GM23338 (cell line): ENCODE measurements around the gene CIITA. TPM values are rescaled to one million over a fixed set of nuclear protein-coding genes. Genes with fewer than 3 reads are reported as not detected.

Experiments
- ATAC-seq: fragments of 200-7000 bp; cut with Tn5 transposase; 3 replicates; pipeline ENCODE4 v1.9.1; 2020
- DNase-seq: peaks from one replicate; pipeline ENCODE4 v3.0.0-alpha.2; 2015; ENCODE audit warnings: low spot score
- H2AFZ ChIP-seq: fragments of 200-600 bp; sonication (generic); 2 replicates; pipeline ENCODE4 v1.8.0; 2016; ENCODE audit warnings: antibody characterized with exemption, mild to moderate bottlenecking, moderate library complexity
- H3F3A ChIP-seq: fragments of 200-600 bp; sonication (generic); replicated peaks from 2 replicates; pipeline ENCODE4 v1.8.0; 2017; ENCODE audit warnings: antibody characterized with exemption, mixed run types, low read depth
- H3K27ac ChIP-seq: fragments of 200-600 bp; sonication (generic); 2 replicates; pipeline ENCODE4 v1.6.1; 2016; ENCODE audit warnings: low read depth
- H3K27me3 ChIP-seq: fragments of 200-600 bp; sonication (generic); 2 replicates; pipeline ENCODE4 v1.8.0; 2016; ENCODE audit warnings: mild to moderate bottlenecking, mixed run types, moderate library complexity; ENCODE audit not compliant: insufficient read depth
- H3K36me3 ChIP-seq: fragments of 200-600 bp; sonication (generic); 2 replicates; pipeline ENCODE4 v1.8.0; 2016; ENCODE audit warnings: mild to moderate bottlenecking; ENCODE audit not compliant: insufficient read depth
- H3K4me1 ChIP-seq: fragments of 200-600 bp; sonication (generic); 2 replicates; pipeline ENCODE4 v1.8.0; 2016; ENCODE audit warnings: mild to moderate bottlenecking, moderate library complexity; ENCODE audit not compliant: insufficient read depth
- H3K4me2 ChIP-seq: fragments of 200-600 bp; sonication (generic); 2 replicates; pipeline ENCODE4 v1.7.1; 2017; ENCODE audit warnings: mixed run types
- H3K4me3 ChIP-seq: fragments of 200-600 bp; sonication (generic); 2 replicates; pipeline ENCODE4 v1.6.1; 2016; ENCODE audit warnings: mixed run types
- H3K79me2 ChIP-seq: fragments of 200-600 bp; sonication (generic); replicated peaks from 2 replicates; pipeline ENCODE4 v1.8.0; 2017; ENCODE audit warnings: mild to moderate bottlenecking; ENCODE audit not compliant: insufficient read depth
- H3K9me2 ChIP-seq: fragments of 200-600 bp; sonication (generic); 2 replicates; pipeline ENCODE4 v1.8.0; 2017; ENCODE audit not compliant: insufficient read depth
- H4K20me1 ChIP-seq: fragments of 200-600 bp; sonication (generic); replicated peaks from 2 replicates; pipeline ENCODE4 v1.8.0; 2017; ENCODE audit warnings: mild to moderate bottlenecking; ENCODE audit not compliant: insufficient read depth
- H3K27ac Mint-ChIP-seq: 2 replicates; pipeline ENCODE4 v1.8.0; 2020; ENCODE audit warnings: inconsistent platforms, mild to moderate bottlenecking, moderate library complexity, mixed read lengths
- H3K27me3 Mint-ChIP-seq: 3 replicates; pipeline ENCODE4 v1.8.0; 2022; ENCODE audit warnings: low read depth, mild to moderate bottlenecking, moderate library complexity, mixed read lengths, inconsistent platforms; ENCODE audit not compliant: insufficient read depth, poor library complexity
- H3K36me3 Mint-ChIP-seq: 3 replicates; pipeline ENCODE4 v1.8.0; 2021; ENCODE audit warnings: low read depth, mild to moderate bottlenecking, inconsistent platforms, moderate library complexity, mixed read lengths
- H3K4me1 Mint-ChIP-seq: 3 replicates; pipeline ENCODE4 v1.8.0; 2020; ENCODE audit warnings: mild to moderate bottlenecking, inconsistent platforms, mixed read lengths
- H3K4me3 Mint-ChIP-seq: 3 replicates; pipeline ENCODE4 v1.8.0; 2021; ENCODE audit warnings: moderate library complexity, mild to moderate bottlenecking, inconsistent platforms, mixed read lengths
- H3K9me3 Mint-ChIP-seq: 3 replicates; pipeline ENCODE4 v1.8.0; 2020; ENCODE audit warnings: moderate library complexity, mild to moderate bottlenecking, inconsistent platforms, mixed read lengths
- CREB1 ChIP-seq: fragments of 250-450 bp; sonication (Bioruptor Pico); IDR thresholded peaks from 2 replicates; pipeline ENCODE4 v1.5.0; 2020; ENCODE audit warnings: low read depth, mild to moderate bottlenecking, moderate library complexity
- EZH2 ChIP-seq: fragments of 200-600 bp; sonication (generic); IDR thresholded peaks from one replicate; pipeline ENCODE4 v1.8.0; 2017; ENCODE audit warnings: antibody characterized with exemption, mild to moderate bottlenecking, low read depth; ENCODE audit not compliant: unreplicated experiment
- JUNB ChIP-seq: IDR thresholded peaks from one replicate; pipeline ENCODE4 v1.6.1; 2016; ENCODE audit warnings: antibody characterized with exemption; ENCODE audit not compliant: unreplicated experiment
- NANOG ChIP-seq: IDR thresholded peaks from 2 replicates; pipeline ENCODE4 v1.6.1; 2016; ENCODE audit warnings: antibody characterized with exemption, borderline replicate concordance
- POLR2AphosphoS5 ChIP-seq: IDR thresholded peaks from 2 replicates; pipeline ENCODE4 v1.6.1; 2016; ENCODE audit warnings: antibody characterized with exemption, low read depth
- STAT1 ChIP-seq: IDR thresholded peaks from one replicate; pipeline ENCODE4 v1.6.1; 2016; ENCODE audit warnings: antibody characterized with exemption; ENCODE audit not compliant: unreplicated experiment
- ZNF114 ChIP-seq: fragments of 250-450 bp; sonication (Bioruptor Pico); IDR thresholded peaks from 2 replicates; pipeline ENCODE4 v1.5.0; 2020; ENCODE audit warnings: mild to moderate bottlenecking, moderate library complexity
- ZNF331 ChIP-seq: fragments of 250-450 bp; sonication (Bioruptor Pico); IDR thresholded peaks from 2 replicates; pipeline ENCODE4 v1.5.0; 2020; ENCODE audit warnings: low read depth, mild to moderate bottlenecking, moderate library complexity
- polyA plus RNA-seq: library from polyadenylated mRNA; unstranded; fragments of >200 nt; fragmentation: Nextera tagmentation; extraction: Ambion mirVana; gene quantifications from 2 replicates; pipeline ENCODE4 v1.2.1, GENCODE V29; 2016
- total RNA-seq: library from RNA; depleted of rRNA; stranded (reverse); fragments of >200 nt; shearing (Covaris generic); gene quantifications from 2 replicates; pipeline ENCODE4 v1.2.3, GENCODE V29; 2014
- TF ChIP-seq, protein P1 (sequence below): IDR thresholded peaks from one replicate; pipeline ENCODE4 v1.6.1; 2018; ENCODE audit warnings: antibody characterized with exemption; ENCODE audit not compliant: unreplicated experiment
- TF ChIP-seq, protein P2 (sequence below), 2 experiments: fragments of 200-600 bp in 1 of 2; sonication (generic) in 1 of 2; conservative IDR thresholded peaks; 2 replicates each; pipeline versions ENCODE4 v1.5.1 to v1.6.1; 2016 to 2017; ENCODE audit warnings: antibody characterized with exemption in 2 of 2, low read depth in 2 of 2, mild to moderate bottlenecking in 2 of 2, moderate library complexity in 1 of 2
- TF ChIP-seq, protein P3 (sequence below): IDR thresholded peaks from 2 replicates; pipeline ENCODE4 v1.6.1; 2016; ENCODE audit warnings: antibody characterized with exemption
- TF ChIP-seq, protein P4 (sequence below): fragments of 250-450 bp; sonication (Bioruptor Pico); IDR thresholded peaks from 2 replicates; pipeline ENCODE4 v1.5.0; 2020; ENCODE audit warnings: mild to moderate bottlenecking, moderate library complexity

The CIITA gene
- total and polyA plus RNA-seq, 2 experiments from 2014 or later = 0.10 to 0.57 TPM

DNA sequence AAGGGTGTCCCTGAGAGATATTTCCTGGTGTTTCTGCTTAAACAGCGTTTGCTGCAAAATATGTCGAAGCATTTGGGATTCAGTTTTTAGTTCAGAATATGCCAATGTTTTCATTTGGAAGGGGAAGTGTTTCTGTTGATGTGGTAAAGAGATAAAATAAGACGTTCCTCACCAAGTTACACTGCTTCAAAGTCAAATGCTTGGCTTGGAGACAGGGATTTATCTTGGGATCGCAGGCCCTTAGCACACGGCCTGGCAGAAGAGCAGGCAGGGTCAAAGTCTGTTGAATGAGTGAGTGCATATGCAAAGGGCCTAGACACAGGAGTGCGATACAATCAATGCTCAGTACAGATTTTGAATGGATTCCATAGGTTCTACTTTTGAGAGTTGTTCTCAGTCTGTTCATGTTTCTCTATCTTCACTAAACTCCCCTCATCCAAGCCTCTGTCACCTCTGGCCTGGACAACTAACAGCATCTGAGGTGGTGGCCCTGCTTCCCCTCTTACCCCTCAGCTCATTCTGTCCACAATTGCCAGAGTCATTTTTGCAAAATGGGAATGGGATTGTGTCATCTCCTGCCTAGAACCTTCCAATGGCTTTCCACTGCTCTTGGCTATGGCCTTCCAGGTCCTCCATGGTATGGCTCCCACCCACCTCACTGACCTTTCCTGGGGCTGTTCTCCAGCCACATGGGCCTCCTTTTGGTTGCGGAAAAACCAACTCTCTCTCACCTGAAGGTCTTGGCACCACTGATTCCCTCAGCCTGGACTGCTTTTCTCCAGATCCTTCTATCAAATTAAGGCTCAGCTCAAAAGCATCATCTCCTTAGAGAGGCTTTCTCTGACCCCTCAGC is 62.0 kb downstream of the CIITA start:
- Histone ChIP-seq H3K4me1 (peaks cover 16% of the 10 kb centered on the region; the same call in 1 of the 2 replicates), H3K27me3 (0 out of 2 replicates have a peak, but pooled peaks cover 5% of the 10 kb centered on the region), H3K36me3 (no peaks in the 10 kb centered on the region; the same call in 1 of the 2 replicates), H3F3A (no peaks in the 10 kb centered on the region), H2AFZ (no peak overlapping the region), H3K4me2 (no peak overlapping the region; the same call in 1 of the 2 replicates), H3K4me3 (no peak overlapping the region), H4K20me1 (peaks cover 50% of the 10 kb centered on the region), H3K27ac (no peak overlapping the region), H3K79me2 (peaks cover 44% of the 10 kb centered on the region), H3K9me2 (no peaks in the 10 kb centered on the region)
- H3K9me3 Mint-ChIP-seq = no peaks in the 10 kb centered on the region
- H3K4me3 Mint-ChIP-seq = no peak overlapping the region; the same call in 2 of the 3 replicates
- H3K27ac Mint-ChIP-seq = no peak overlapping the region
- no peak for DNase-seq
- TF ChIP-seq, protein P1, sequence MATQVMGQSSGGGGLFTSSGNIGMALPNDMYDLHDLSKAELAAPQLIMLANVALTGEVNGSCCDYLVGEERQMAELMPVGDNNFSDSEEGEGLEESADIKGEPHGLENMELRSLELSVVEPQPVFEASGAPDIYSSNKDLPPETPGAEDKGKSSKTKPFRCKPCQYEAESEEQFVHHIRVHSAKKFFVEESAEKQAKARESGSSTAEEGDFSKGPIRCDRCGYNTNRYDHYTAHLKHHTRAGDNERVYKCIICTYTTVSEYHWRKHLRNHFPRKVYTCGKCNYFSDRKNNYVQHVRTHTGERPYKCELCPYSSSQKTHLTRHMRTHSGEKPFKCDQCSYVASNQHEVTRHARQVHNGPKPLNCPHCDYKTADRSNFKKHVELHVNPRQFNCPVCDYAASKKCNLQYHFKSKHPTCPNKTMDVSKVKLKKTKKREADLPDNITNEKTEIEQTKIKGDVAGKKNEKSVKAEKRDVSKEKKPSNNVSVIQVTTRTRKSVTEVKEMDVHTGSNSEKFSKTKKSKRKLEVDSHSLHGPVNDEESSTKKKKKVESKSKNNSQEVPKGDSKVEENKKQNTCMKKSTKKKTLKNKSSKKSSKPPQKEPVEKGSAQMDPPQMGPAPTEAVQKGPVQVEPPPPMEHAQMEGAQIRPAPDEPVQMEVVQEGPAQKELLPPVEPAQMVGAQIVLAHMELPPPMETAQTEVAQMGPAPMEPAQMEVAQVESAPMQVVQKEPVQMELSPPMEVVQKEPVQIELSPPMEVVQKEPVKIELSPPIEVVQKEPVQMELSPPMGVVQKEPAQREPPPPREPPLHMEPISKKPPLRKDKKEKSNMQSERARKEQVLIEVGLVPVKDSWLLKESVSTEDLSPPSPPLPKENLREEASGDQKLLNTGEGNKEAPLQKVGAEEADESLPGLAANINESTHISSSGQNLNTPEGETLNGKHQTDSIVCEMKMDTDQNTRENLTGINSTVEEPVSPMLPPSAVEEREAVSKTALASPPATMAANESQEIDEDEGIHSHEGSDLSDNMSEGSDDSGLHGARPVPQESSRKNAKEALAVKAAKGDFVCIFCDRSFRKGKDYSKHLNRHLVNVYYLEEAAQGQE = no peak
- no peak for TF ChIP-seq ZNF331 (CRISPR knock-in tag)
- no peak for TF ChIP-seq EZH2
- no peak for TF ChIP-seq POLR2AphosphoS5
- no peak for TF ChIP-seq JUNB
- TF ChIP-seq, protein P2, sequence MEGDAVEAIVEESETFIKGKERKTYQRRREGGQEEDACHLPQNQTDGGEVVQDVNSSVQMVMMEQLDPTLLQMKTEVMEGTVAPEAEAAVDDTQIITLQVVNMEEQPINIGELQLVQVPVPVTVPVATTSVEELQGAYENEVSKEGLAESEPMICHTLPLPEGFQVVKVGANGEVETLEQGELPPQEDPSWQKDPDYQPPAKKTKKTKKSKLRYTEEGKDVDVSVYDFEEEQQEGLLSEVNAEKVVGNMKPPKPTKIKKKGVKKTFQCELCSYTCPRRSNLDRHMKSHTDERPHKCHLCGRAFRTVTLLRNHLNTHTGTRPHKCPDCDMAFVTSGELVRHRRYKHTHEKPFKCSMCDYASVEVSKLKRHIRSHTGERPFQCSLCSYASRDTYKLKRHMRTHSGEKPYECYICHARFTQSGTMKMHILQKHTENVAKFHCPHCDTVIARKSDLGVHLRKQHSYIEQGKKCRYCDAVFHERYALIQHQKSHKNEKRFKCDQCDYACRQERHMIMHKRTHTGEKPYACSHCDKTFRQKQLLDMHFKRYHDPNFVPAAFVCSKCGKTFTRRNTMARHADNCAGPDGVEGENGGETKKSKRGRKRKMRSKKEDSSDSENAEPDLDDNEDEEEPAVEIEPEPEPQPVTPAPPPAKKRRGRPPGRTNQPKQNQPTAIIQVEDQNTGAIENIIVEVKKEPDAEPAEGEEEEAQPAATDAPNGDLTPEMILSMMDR (conservative IDR thresholded peaks at IDR 0.05; ENCODE audit: low read depth in 2 of 2) = no peak
- no peak for TF ChIP-seq CREB1 (CRISPR knock-in tag)
- TF ChIP-seq, protein P3, sequence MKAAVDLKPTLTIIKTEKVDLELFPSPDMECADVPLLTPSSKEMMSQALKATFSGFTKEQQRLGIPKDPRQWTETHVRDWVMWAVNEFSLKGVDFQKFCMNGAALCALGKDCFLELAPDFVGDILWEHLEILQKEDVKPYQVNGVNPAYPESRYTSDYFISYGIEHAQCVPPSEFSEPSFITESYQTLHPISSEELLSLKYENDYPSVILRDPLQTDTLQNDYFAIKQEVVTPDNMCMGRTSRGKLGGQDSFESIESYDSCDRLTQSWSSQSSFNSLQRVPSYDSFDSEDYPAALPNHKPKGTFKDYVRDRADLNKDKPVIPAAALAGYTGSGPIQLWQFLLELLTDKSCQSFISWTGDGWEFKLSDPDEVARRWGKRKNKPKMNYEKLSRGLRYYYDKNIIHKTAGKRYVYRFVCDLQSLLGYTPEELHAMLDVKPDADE = no peak
- TF ChIP-seq STAT1 = no peak
- no peak for TF ChIP-seq NANOG
- TF ChIP-seq, protein P4, sequence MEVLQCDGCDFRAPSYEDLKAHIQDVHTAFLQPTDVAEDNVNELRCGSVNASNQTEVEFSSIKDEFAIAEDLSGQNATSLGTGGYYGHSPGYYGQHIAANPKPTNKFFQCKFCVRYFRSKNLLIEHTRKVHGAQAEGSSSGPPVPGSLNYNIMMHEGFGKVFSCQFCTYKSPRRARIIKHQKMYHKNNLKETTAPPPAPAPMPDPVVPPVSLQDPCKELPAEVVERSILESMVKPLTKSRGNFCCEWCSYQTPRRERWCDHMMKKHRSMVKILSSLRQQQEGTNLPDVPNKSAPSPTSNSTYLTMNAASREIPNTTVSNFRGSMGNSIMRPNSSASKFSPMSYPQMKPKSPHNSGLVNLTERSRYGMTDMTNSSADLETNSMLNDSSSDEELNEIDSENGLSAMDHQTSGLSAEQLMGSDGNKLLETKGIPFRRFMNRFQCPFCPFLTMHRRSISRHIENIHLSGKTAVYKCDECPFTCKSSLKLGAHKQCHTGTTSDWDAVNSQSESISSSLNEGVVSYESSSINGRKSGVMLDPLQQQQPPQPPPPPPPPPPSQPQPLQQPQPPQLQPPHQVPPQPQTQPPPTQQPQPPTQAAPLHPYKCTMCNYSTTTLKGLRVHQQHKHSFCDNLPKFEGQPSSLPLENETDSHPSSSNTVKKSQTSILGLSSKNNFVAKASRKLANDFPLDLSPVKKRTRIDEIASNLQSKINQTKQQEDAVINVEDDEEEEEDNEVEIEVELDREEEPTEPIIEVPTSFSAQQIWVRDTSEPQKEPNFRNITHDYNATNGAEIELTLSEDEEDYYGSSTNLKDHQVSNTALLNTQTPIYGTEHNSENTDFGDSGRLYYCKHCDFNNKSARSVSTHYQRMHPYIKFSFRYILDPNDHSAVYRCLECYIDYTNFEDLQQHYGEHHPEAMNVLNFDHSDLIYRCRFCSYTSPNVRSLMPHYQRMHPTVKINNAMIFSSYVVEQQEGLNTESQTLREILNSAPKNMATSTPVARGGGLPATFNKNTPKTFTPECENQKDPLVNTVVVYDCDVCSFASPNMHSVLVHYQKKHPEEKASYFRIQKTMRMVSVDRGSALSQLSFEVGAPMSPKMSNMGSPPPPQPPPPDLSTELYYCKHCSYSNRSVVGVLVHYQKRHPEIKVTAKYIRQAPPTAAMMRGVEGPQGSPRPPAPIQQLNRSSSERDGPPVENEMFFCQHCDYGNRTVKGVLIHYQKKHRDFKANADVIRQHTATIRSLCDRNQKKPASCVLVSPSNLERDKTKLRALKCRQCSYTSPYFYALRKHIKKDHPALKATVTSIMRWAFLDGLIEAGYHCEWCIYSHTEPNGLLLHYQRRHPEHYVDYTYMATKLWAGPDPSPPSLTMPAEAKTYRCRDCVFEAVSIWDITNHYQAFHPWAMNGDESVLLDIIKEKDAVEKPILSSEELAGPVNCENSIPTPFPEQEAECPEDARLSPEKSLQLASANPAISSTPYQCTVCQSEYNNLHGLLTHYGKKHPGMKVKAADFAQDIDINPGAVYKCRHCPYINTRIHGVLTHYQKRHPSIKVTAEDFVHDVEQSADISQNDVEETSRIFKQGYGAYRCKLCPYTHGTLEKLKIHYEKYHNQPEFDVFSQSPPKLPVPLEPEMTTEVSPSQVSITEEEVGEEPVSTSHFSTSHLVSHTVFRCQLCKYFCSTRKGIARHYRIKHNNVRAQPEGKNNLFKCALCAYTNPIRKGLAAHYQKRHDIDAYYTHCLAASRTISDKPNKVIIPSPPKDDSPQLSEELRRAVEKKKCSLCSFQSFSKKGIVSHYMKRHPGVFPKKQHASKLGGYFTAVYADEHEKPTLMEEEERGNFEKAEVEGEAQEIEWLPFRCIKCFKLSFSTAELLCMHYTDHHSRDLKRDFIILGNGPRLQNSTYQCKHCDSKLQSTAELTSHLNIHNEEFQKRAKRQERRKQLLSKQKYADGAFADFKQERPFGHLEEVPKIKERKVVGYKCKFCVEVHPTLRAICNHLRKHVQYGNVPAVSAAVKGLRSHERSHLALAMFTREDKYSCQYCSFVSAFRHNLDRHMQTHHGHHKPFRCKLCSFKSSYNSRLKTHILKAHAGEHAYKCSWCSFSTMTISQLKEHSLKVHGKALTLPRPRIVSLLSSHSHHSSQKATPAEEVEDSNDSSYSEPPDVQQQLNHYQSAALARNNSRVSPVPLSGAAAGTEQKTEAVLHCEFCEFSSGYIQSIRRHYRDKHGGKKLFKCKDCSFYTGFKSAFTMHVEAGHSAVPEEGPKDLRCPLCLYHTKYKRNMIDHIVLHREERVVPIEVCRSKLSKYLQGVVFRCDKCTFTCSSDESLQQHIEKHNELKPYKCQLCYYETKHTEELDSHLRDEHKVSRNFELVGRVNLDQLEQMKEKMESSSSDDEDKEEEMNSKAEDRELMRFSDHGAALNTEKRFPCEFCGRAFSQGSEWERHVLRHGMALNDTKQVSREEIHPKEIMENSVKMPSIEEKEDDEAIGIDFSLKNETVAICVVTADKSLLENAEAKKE (CRISPR knock-in tag) = no peak
- no peak for TF ChIP-seq ZNF114
- H3K4me1 Mint-ChIP-seq = peaks cover 28% of the 10 kb centered on the region
- no peaks in the 10 kb centered on the region; the same call in 2 of the 3 replicates for H3K36me3 Mint-ChIP-seq
- H3K27me3 Mint-ChIP-seq = peaks cover 6% of the 10 kb centered on the region
- ATAC-seq = no peak
